SU-DHL-6 (cell line): ENCODE data around the gene SLC13A1.

Experiments
- H2AFZ ChIP-seq: fragments of 200-600 bp; sonication (generic); 2 replicates; pipeline ENCODE4 v1.6.1; 2014; ENCODE audit warnings: low read depth, mild to moderate bottlenecking, moderate library complexity, mixed read lengths, antibody characterized with exemption, low read length; ENCODE audit not compliant: severe bottlenecking
- H3F3A ChIP-seq: fragments of 200-600 bp; shearing (Covaris generic); 2 replicates; pipeline ENCODE4 v1.6.0; 2016; ENCODE audit warnings: antibody characterized with exemption, mild to moderate bottlenecking; ENCODE audit not compliant: insufficient read depth
- H3K27ac ChIP-seq: fragments of 200-600 bp; sonication (generic); 2 replicates; pipeline ENCODE4 v1.5.1; 2016; ENCODE audit warnings: low read depth, mild to moderate bottlenecking, low read length, moderate library complexity, mixed read lengths
- H3K27me3 ChIP-seq: fragments of 200-600 bp; sonication (generic), shearing (Covaris generic); 2 replicates; pipeline ENCODE4 v1.6.0; 2014; ENCODE audit warnings: mild to moderate bottlenecking, low read length
- H3K36me3 ChIP-seq: fragments of 200-600 bp; sonication (generic); 2 replicates; pipeline ENCODE4 v1.6.1; 2014; ENCODE audit warnings: mild to moderate bottlenecking, low read length, mixed read lengths
- H3K4me2 ChIP-seq: fragments of 300-600, 200-600 bp; shearing (Covaris generic), sonication (generic); 2 replicates; pipeline ENCODE4 v1.6.0; 2014; ENCODE audit warnings: low read length, low read depth, mild to moderate bottlenecking; ENCODE audit not compliant: poor library complexity, severe bottlenecking
- H3K4me3 ChIP-seq: fragments of 200-600 bp; sonication (generic); 2 replicates; pipeline ENCODE4 v1.5.1; 2014; ENCODE audit warnings: antibody characterized with exemption, low read length, mild to moderate bottlenecking, mixed read lengths; ENCODE audit not compliant: insufficient read depth, poor library complexity, severe bottlenecking
- H3K79me2 ChIP-seq: fragments of 200-600 bp; sonication (generic); 2 replicates; pipeline ENCODE4 v1.6.1; 2014; ENCODE audit warnings: mild to moderate bottlenecking, low read length, moderate library complexity; ENCODE audit not compliant: insufficient read depth
- H3K9ac ChIP-seq: fragments of 200-600 bp; sonication (generic); 2 replicates; pipeline ENCODE4 v1.7.0; 2014; ENCODE audit warnings: mild to moderate bottlenecking, low read length
- H3K9me2 ChIP-seq: fragments of 200-600 bp; sonication (generic); replicated peaks from 2 replicates; pipeline ENCODE4 v1.6.1; 2014; ENCODE audit warnings: low read length; ENCODE audit not compliant: insufficient read depth
- H3K9me3 ChIP-seq: fragments of 200-600 bp; sonication (generic); 2 replicates; pipeline ENCODE4 v1.6.1; 2014; ENCODE audit warnings: low read length, mixed read lengths; ENCODE audit not compliant: insufficient read depth
- H4K20me1 ChIP-seq: fragments of 200-600 bp; sonication (generic); 2 replicates; pipeline ENCODE4 v1.6.1; 2014; ENCODE audit warnings: low read depth, mild to moderate bottlenecking, antibody characterized with exemption, low read length, moderate library complexity, mixed read lengths
- CTCF ChIP-seq: fragments of 200-600 bp; sonication (generic); IDR thresholded peaks from one replicate; pipeline ENCODE4 v1.5.1; 2017; ENCODE audit warnings: antibody characterized with exemption, mild to moderate bottlenecking, low read length, moderate library complexity; ENCODE audit not compliant: insufficient read depth, poor library complexity, severe bottlenecking
- EZH2phosphoT487 ChIP-seq: fragments of 200-600 bp; sonication (generic), shearing (Covaris generic); conservative IDR thresholded peaks from 2 replicates; pipeline ENCODE4 v1.6.1; 2018; ENCODE audit warnings: mild to moderate bottlenecking, antibody characterized with exemption, low read length, moderate library complexity, mixed read lengths

Gene SLC13A1

GRCh38 chr7:123133924-123134323, 65.8 kb downstream of the SLC13A1 start:
- Histone ChIP-seq H4K20me1 (no peaks in the 10 kb centered on the region), H3K9ac (no peak overlapping the region), H3K9me2 (no peaks in the 10 kb centered on the region), H3K27ac (no peak overlapping the region), H3K4me3 (no peak overlapping the region), H3K9me3 (no peaks in the 10 kb centered on the region), H3F3A (no peaks in the 10 kb centered on the region), H3K27me3 (no peaks in the 10 kb centered on the region), H2AFZ (no peak overlapping the region), H3K4me2 (no peak overlapping the region), H3K36me3 (no peaks in the 10 kb centered on the region), H3K79me2 (no peaks in the 10 kb centered on the region)
- TF ChIP-seq CTCF (no peak), EZH2phosphoT487 (no peak)

GRCh38 chr7:123131961-123132360, 67.8 kb downstream of the SLC13A1 start:
- no peaks in the 10 kb centered on the region for H3F3A ChIP-seq
- H3K36me3 ChIP-seq, result no peaks in the 10 kb centered on the region
- no peaks in the 10 kb centered on the region for H3K9me2 ChIP-seq
- H3K79me2 ChIP-seq, result no peaks in the 10 kb centered on the region
- no peaks in the 10 kb centered on the region for H3K9me3 ChIP-seq
- H3K27me3 ChIP-seq, result no peaks in the 10 kb centered on the region
- H3K27ac ChIP-seq, result no peak overlapping the region
- H3K4me3 ChIP-seq, result no peak overlapping the region
- H3K9ac ChIP-seq, result no peak overlapping the region
- no peaks in the 10 kb centered on the region for H4K20me1 ChIP-seq
- H3K4me2 ChIP-seq, result no peak overlapping the region
- no peak overlapping the region for H2AFZ ChIP-seq
- TF ChIP-seq CTCF (no peak), EZH2phosphoT487 (no peak)

- Histone ChIP-seq H3K79me2 (no peaks in the 10 kb centered on the region), H3K36me3 (no peaks in the 10 kb centered on the region), H3K27ac (no peak overlapping the region), H3F3A (no peaks in the 10 kb centered on the region), H3K9ac (no peak overlapping the region), H3K4me3 (no peak overlapping the region), H3K9me3 (no peaks in the 10 kb centered on the region), H3K9me2 (no peaks in the 10 kb centered on the region), H3K27me3 (no peaks in the 10 kb centered on the region), H2AFZ (no peak overlapping the region), H4K20me1 (no peaks in the 10 kb centered on the region), H3K4me2 (no peak overlapping the region)
- TF ChIP-seq EZH2phosphoT487 (no peak), CTCF (no peak)
Measured at GRCh38 chr7:123131556-123131955, 68.2 kb downstream of the SLC13A1 start.

GRCh38 chr7:123131140-123131539, 68.6 kb downstream of the SLC13A1 start:
- Histone ChIP-seq H3K36me3 (no peaks in the 10 kb centered on the region), H4K20me1 (no peaks in the 10 kb centered on the region), H3F3A (no peaks in the 10 kb centered on the region), H3K9me3 (no peaks in the 10 kb centered on the region), H3K9me2 (no peaks in the 10 kb centered on the region), H3K4me3 (no peak overlapping the region), H2AFZ (no peak overlapping the region), H3K4me2 (no peak overlapping the region), H3K9ac (no peak overlapping the region), H3K27me3 (no peaks in the 10 kb centered on the region), H3K27ac (no peak overlapping the region), H3K79me2 (no peaks in the 10 kb centered on the region)
- TF ChIP-seq CTCF (no peak), EZH2phosphoT487 (no peak)
